WI38 (cell line): ENCODE measurements around the gene COX5A.

Experiments used
- H3K4me3 ChIP-seq: 2 replicates; pipeline ENCODE4 v1.5.1; 2011; ENCODE audit warnings: low read depth, mild to moderate bottlenecking, control low read depth, low read length
- CTCF ChIP-seq: IDR thresholded peaks from 2 replicates; pipeline ENCODE4 v1.5.1; 2012; ENCODE audit warnings: low read depth, mild to moderate bottlenecking, control low read depth, low read length

The COX5A gene

GRCh38 chr15:74937590-74938371, at the start of gene COX5A:
Gene COX5A (minus strand): TSS chr15:74938073. CDS start chr15:74938014, 59 bp downstream.
- H3K4me3 ChIP-seq = peak within 1 kb of the TSS; percentile 91
- no peak for TF ChIP-seq CTCF

- H3K4me3 ChIP-seq = no peak overlapping the region
- TF ChIP-seq CTCF = no peak
Observed at GRCh38 chr15:74983725-74984231, 45.9 kb upstream of the COX5A start.

GRCh38 chr15:74982183-74982582, 44.3 kb upstream of the COX5A start:
- TF ChIP-seq CTCF = no peak
- no peak overlapping the region for H3K4me3 ChIP-seq

GRCh38 chr15:74978503-74978902, 40.6 kb upstream of the COX5A start:
- TF ChIP-seq CTCF = no peak
- H3K4me3 ChIP-seq = no peak overlapping the region

GRCh38 chr15:74978077-74978476, 40.2 kb upstream of the COX5A start:
- no peak for TF ChIP-seq CTCF

GRCh38 chr15:74977599-74977998, 39.7 kb upstream of the COX5A start:
- no peak overlapping the region for H3K4me3 ChIP-seq
- TF ChIP-seq CTCF = no peak

More at GRCh38 chr15:74978077-74978476, 40.2 kb upstream of the COX5A start:
- no peak overlapping the region for H3K4me3 ChIP-seq

GRCh38 chr15:74976159-74976558, 38.3 kb upstream of the COX5A start:
- no peak overlapping the region for H3K4me3 ChIP-seq
- TF ChIP-seq CTCF = no peak
